ENCODE data around the gene SESN1.

Gene SESN1

DNA sequence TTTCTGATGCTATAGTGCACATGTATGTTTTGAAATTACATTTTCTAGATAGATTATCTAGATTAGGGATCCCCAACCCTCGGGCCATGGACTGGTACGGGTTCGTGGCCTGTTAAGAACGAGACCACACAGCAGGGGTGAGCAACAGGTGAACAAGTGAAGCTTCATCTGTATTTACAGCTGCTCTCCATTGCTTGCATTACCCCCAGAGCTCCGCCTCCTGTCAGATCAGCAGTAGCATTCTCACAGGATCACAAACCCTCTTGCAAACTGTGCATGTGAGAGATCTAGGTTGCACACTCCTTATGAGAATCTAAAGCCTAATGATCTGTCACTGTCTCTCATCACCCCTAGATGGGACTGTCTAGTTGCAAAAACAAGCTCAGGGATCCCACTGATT is 11.0 kb upstream of the SESN1 start:
- ChIA-PET POLR2A (no interaction called here), CTCF (interaction anchor here (1.2 kb wide), 1 partner anchor 33 kb away, joined by 3 read pairs; no protein-coding TSS in a partner anchor)
- TF ChIP-seq, protein P1, sequence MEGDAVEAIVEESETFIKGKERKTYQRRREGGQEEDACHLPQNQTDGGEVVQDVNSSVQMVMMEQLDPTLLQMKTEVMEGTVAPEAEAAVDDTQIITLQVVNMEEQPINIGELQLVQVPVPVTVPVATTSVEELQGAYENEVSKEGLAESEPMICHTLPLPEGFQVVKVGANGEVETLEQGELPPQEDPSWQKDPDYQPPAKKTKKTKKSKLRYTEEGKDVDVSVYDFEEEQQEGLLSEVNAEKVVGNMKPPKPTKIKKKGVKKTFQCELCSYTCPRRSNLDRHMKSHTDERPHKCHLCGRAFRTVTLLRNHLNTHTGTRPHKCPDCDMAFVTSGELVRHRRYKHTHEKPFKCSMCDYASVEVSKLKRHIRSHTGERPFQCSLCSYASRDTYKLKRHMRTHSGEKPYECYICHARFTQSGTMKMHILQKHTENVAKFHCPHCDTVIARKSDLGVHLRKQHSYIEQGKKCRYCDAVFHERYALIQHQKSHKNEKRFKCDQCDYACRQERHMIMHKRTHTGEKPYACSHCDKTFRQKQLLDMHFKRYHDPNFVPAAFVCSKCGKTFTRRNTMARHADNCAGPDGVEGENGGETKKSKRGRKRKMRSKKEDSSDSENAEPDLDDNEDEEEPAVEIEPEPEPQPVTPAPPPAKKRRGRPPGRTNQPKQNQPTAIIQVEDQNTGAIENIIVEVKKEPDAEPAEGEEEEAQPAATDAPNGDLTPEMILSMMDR (IDR thresholded peaks at IDR 0.05; ENCODE audit: insufficient read depth, low read length, missing control alignments), result no peak
- no peak for DNase-seq (ENCODE audit: low read depth, low spot score)
- H3K4me3 ChIP-seq (ENCODE audit: low read depth, low read length), result no peak overlapping the region

- no peak for DNase-seq (ENCODE audit: low read depth, low spot score)
- TF ChIP-seq, protein P1 (IDR thresholded peaks at IDR 0.05; ENCODE audit: insufficient read depth, low read length, missing control alignments), result no peak
- POLR2A ChIA-PET, result no interaction called here
Observed at GRCh38 chr6:109104512-109104911, 9.9 kb upstream of the SESN1 start.

GRCh38 chr6:109103942-109104341 is 9.3 kb upstream of the SESN1 start:
- CTCF ChIA-PET, result no interaction called here
- POLR2A ChIA-PET, result no interaction called here
- DNase-seq (ENCODE audit: low read depth, low spot score), result no peak
- no peak overlapping the region for H3K4me3 ChIP-seq (ENCODE audit: low read depth, low read length)
- TF ChIP-seq, protein P1 (IDR thresholded peaks at IDR 0.05; ENCODE audit: insufficient read depth, low read length, missing control alignments), result no peak

More at GRCh38 chr6:109104512-109104911, 9.9 kb upstream of the SESN1 start:
- CTCF ChIA-PET, result interaction anchor here (0.7 kb wide), 1 partner anchor 9 kb away, joined by 3 read pairs; the partner anchor contains the start of gene CEP57L1
- H3K4me3 ChIP-seq (ENCODE audit: low read depth, low read length), result no peak overlapping the region

DNA sequence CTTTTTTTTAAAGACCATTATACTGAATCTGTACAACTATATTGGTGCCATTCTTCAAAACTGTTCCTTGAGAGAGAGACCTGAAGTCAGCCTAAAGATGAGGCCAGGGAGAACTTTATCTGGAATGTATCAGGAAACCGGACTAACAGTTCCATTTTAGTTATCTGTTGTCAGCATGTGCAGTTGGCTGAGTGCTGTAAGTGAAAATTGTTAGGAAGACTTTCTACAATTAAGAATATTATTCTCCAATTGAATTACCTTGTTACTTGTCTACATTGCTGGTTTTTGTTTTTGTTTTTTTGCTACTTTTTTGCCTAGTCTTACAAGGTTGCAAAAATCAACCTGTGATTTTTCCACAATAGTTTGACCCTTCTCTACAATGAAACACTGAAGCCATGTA is 8.1 kb upstream of the SESN1 start:
- no peak overlapping the region for H3K4me3 ChIP-seq (ENCODE audit: low read depth, low read length)
- POLR2A ChIA-PET, result no interaction called here
- CTCF ChIA-PET, result no interaction called here
- DNase-seq (ENCODE audit: low read depth, low spot score), result no peak
- TF ChIP-seq, protein P1 (IDR thresholded peaks at IDR 0.05; ENCODE audit: insufficient read depth, low read length, missing control alignments), result no peak

DNA sequence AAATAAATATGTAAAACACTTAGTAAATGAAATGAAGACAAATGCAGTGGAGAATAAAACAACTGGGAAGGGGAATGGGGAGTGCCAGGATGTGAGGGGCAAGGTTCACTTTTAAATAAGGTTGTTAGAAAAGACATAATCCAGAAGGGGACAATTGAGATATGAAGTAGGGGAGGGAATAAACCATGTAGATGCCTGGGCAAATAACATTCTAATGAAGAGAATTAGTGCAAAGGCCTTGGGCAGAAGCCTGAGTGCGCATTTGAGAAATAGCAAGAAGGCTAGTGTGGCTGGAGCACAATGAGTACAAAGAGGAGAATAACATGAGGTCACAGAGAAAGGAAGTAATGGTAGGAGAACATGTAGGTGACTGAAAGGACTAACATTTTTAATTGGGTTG is 3.0 kb upstream of the SESN1 start:
- CTCF ChIA-PET, result no interaction called here
- no peak overlapping the region for H3K4me3 ChIP-seq (ENCODE audit: low read depth, low read length)
- POLR2A ChIA-PET, result no interaction called here
- no peak for DNase-seq (ENCODE audit: low read depth, low spot score)
- TF ChIP-seq, protein P1 (IDR thresholded peaks at IDR 0.05; ENCODE audit: insufficient read depth, low read length, missing control alignments), result no peak

- ChIA-PET CTCF (interaction anchor here (0.9 to 13.3 kb wide), 2 partner anchors 23 to 286 kb away, joined by 4 to 85 read pairs; partner anchors contain the start of gene CD164), POLR2A (no interaction called here)
- H3K4me3 ChIP-seq (ENCODE audit: low read depth, low read length), result peak overlapping the region; percentile 91
- DNase-seq (ENCODE audit: low read depth, low spot score), result no peak
- TF ChIP-seq, protein P1 (IDR thresholded peaks at IDR 0.05; ENCODE audit: insufficient read depth, low read length, missing control alignments), result no peak
Observed at GRCh38 chr6:109096208-109096607, 1.6 kb upstream of the SESN1 start.
